GM18505 (cell line): ENCODE measurements around the gene NOS1.

Experiments used
- ATAC-seq: cut with Tn5 transposase; IDR thresholded peaks from one replicate; pipeline ENCODE4 v1.9.1; 2021; ENCODE audit not compliant: unreplicated experiment
- POLR2A ChIP-seq: IDR thresholded peaks from 4 replicates; pipeline ENCODE4 v1.6.1; 2011; ENCODE audit warnings: borderline replicate concordance; ENCODE audit not compliant: insufficient read depth, insufficient read length; ENCODE audit errors: extremely low read depth

Gene NOS1

GRCh38 chr12:117294189-117294603 is 67.2 kb downstream of the NOS1 start:
- no peak for ATAC-seq
- TF ChIP-seq POLR2A, result no peak

GRCh38 chr12:117293510-117293909 is 67.9 kb downstream of the NOS1 start:
- TF ChIP-seq POLR2A, result no peak
- no peak for ATAC-seq

GRCh38 chr12:117292688-117293087 is 68.7 kb downstream of the NOS1 start:
- ATAC-seq, result no peak
- no peak for TF ChIP-seq POLR2A

- no peak for ATAC-seq
- TF ChIP-seq POLR2A, result no peak
These were observed 77.3 kb downstream of the NOS1 start for GRCh38 chr12:117284140-117284539.

GRCh38 chr12:117282490-117282889 is 78.9 kb downstream of the NOS1 start:
- TF ChIP-seq POLR2A, result no peak
- ATAC-seq, result no peak

- no peak for ATAC-seq
- TF ChIP-seq POLR2A, result no peak
These were observed 81.3 kb downstream of the NOS1 start for GRCh38 chr12:117280019-117280680.

- no peak for TF ChIP-seq POLR2A
These were observed 81.8 kb downstream of the NOS1 start for GRCh38 chr12:117279606-117280005.

GRCh38 chr12:117277875-117278274 is 83.6 kb downstream of the NOS1 start:
- no peak for TF ChIP-seq POLR2A
- no peak for ATAC-seq

More at GRCh38 chr12:117279606-117280005, 81.8 kb downstream of the NOS1 start:
- no peak for ATAC-seq

- no peak for TF ChIP-seq POLR2A
- no peak for ATAC-seq
These were observed 88.3 kb downstream of the NOS1 start for GRCh38 chr12:117273091-117273490.

GRCh38 chr12:117272690-117273089 is 88.7 kb downstream of the NOS1 start:
- no peak for ATAC-seq
- TF ChIP-seq POLR2A, result no peak

GRCh38 chr12:117262749-117263148 is 98.7 kb downstream of the NOS1 start:
- no peak for TF ChIP-seq POLR2A
- ATAC-seq, result no peak

- TF ChIP-seq POLR2A, result no peak
- ATAC-seq, result no peak
These were observed 100.2 kb downstream of the NOS1 start for GRCh38 chr12:117261247-117261646.

- TF ChIP-seq POLR2A, result no peak
- no peak for ATAC-seq
These were observed 106.0 kb downstream of the NOS1 start for GRCh38 chr12:117255386-117255785.

GRCh38 chr12:117243488-117243887 is 117.9 kb downstream of the NOS1 start:
- no peak for TF ChIP-seq POLR2A
- ATAC-seq, result no peak

- TF ChIP-seq POLR2A, result no peak
- ATAC-seq, result no peak
These were observed 119.7 kb downstream of the NOS1 start for GRCh38 chr12:117241697-117242096.

GRCh38 chr12:117240081-117240755 is 121.2 kb downstream of the NOS1 start:
- ATAC-seq, result no peak
- no peak for TF ChIP-seq POLR2A
